GM20000 (cell line): ENCODE measurements around the gene GASK1A.
"Not testable (repeated sequence)": the region's sequence is repeated elsewhere in the genome, so short reads cannot be mapped to it uniquely, and the experiment has no call there.

Experiments used
- DNase-seq: peaks from one replicate; pipeline ENCODE4 v3.0.0; 2012; ENCODE audit warnings: low spot score
- CTCF ChIP-seq: IDR thresholded peaks from 2 replicates; pipeline ENCODE4 v1.5.1; 2012; ENCODE audit warnings: mild to moderate bottlenecking, control low read depth; ENCODE audit errors: extremely low read depth, missing control alignments

GASK1A gene

GRCh38 chr3:42970557-42970956 lies 8.6 kb upstream of the GASK1A start:
- DNase-seq = no peak
- no peak for TF ChIP-seq CTCF

- TF ChIP-seq CTCF = no peak
- DNase-seq = no peak
Measured at GRCh38 chr3:42970976-42971772, 7.9 kb upstream of the GASK1A start.

GRCh38 chr3:42974906-42975305 lies 4.2 kb upstream of the GASK1A start:
- not testable (repeated sequence) for DNase-seq

- no peak for DNase-seq
- no peak for TF ChIP-seq CTCF
Measured at GRCh38 chr3:42975456-42975855, 3.7 kb upstream of the GASK1A start.

- no peak for TF ChIP-seq CTCF
- DNase-seq = no peak
Measured at GRCh38 chr3:42975955-42976354, 3.2 kb upstream of the GASK1A start.

GRCh38 chr3:42980209-42980608 lies 1.1 kb downstream of the GASK1A start:
- DNase-seq = no peak
- TF ChIP-seq CTCF = no peak

- DNase-seq = no peak
- no peak for TF ChIP-seq CTCF
Measured at GRCh38 chr3:42980909-42981308, 1.8 kb downstream of the GASK1A start.

- DNase-seq = no peak
- no peak for TF ChIP-seq CTCF
Measured at GRCh38 chr3:42982645-42983412, 3.7 kb downstream of the GASK1A start.
